ENCODE measurements around the gene RGS11.

- TF ChIP-seq EGR1 (IDR thresholded peaks at IDR 0.05; ENCODE audit: low read depth in 2 of 2) (no peak), CTCF (IDR thresholded peaks at IDR 0.05; ENCODE audit: low read depth, low read length, missing input control) (no peak), FOXA1 (IDR thresholded peaks at IDR 0.05) (no peak), ZBTB33 (IDR thresholded peaks at IDR 0.05) (no peak), RAD21 (IDR thresholded peaks at IDR 0.05) (no peak), REST (IDR thresholded peaks at IDR 0.05) (no peak), NR2F2 (IDR thresholded peaks at IDR 0.05) (no peak)
Measured at GRCh38 chr16:245105-245504, 30.6 kb downstream of the RGS11 start.

Data from liver (tissue), 3 donors.